H1 (cell line): ENCODE measurements around the gene TMEM150B. TPM values are rescaled to one million over a fixed set of nuclear protein-coding genes. Genes with fewer than 3 reads are reported as not detected.

Experiments used
- ATF2 ChIP-seq: IDR thresholded peaks from 2 replicates; pipeline ENCODE4 v1.6.1; 2012; ENCODE audit warnings: low read length, inconsistent platforms
- polyA plus RNA-seq, 7 experiments: library from polyadenylated mRNA; depleted of rRNA in 3 of 7; stranded (reverse) in 5 of 7; unstranded in 2 of 7; fragments of >200 nt in 5 of 7; fragments of 200-250 nt in 2 of 7; gene quantifications; 1 replicate in 5 of 7; 2 replicates in 1 of 7; 4 replicates in 1 of 7; pipeline versions ENCODE4 v1.2.1 to v1.2.3, GENCODE V29; 2011 to 2013; ENCODE audit warnings: missing spikeins in 2 of 7, mixed read lengths in 2 of 7
- total RNA-seq: library from RNA; stranded (reverse); fragmentation: NEBNext Ultra II Directional; extraction: Animal tissue kit (Norgen Biotek cat#: 25700); gene quantifications from 2 replicates; pipeline ENCODE4 v1.2.1, GENCODE V29; 2021

TMEM150B gene
- total and polyA plus RNA-seq, 2 of the 8 experiments (the other 6 are each of a cell fraction or from before 2014, with no cell fraction given), result 0.41 to 0.91 TPM

DNA sequence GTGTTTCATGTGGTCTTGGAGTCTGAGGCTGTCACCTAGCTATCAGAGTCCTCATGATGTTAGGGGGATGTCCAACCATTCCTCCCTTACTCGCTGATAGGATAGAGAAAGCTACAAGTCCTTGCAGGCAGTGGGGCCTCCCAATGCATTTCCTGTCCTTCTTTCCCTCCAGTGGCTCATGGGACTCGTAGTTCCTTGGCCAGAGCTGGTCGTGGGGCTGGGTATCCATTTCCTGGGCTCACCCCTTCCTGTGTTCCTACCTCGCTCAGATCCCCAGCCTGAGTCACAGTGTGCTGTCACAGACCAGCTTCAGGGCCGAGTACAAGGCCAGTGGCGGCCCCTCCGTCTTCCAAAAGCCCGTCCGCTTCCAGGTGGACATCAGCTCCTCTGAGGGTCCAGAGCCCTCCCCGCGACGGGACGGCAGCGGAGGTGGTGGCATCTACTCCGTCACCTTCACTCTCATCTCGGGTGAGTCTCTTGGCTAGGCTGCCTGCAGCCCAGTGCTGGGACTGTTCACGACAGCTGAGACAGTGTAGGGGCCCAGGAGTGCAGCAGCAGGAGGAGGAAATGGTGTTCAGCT is 19.1 kb downstream of the TMEM150B start (continued):
- no peak for TF ChIP-seq ATF2
